ENCODE results near the gene ORM1. TPM values are rescaled to one million over a fixed set of nuclear protein-coding genes. Genes with fewer than 3 reads are reported as not detected.

The ORM1 gene
- total and polyA plus RNA-seq, 2 of the 8 experiments (the other 6 are each of a cell fraction or from before 2014, with no cell fraction given) = 0.32 TPM; not detected in 1

DNA sequence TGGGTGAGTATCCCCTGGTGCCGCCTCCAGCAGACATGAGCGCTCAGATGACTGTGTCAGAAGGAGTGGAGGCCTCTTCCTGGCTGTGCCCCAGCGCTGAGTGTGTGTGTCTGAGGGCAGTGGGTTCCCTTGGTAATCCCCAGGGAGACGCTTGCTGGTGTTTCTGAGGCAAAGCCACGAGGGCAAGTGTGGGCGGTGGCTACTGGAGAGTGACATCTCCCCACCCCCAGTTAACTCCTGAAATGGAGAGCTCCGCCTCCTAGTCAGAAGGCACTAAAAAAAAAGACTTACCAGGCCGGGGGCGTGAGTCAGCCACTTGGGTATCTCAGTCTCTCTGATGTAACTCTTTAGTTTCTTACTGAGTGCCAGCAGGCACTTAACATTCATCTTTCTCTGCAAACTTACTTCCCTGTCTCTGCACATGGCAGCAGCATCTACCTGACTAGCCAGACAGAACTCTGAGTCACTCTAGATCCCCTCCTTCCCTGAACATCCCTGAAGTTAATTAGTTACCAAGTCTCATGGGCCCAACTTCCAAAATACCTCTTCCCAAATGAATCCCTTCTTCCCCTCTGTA, 26.1 kb downstream of the ORM1 start:
- Histone ChIP-seq H4K91ac (replicated peaks; ENCODE audit: insufficient read length, low read length) (no peak overlapping the region), H3K23me2 (ENCODE audit: low read depth, low read length) (no peaks in the 10 kb centered on the region), H2AFZ (ENCODE audit: low read length) (no peak overlapping the region), H4K8ac (ENCODE audit: extremely low read depth, insufficient read depth, low read length) (no peak overlapping the region; the same call in 1 of the 2 replicates), H2BK15ac (ENCODE audit: low read length) (0 out of 2 replicates have a peak overlapping the region, but pooled peaks have one; percentile 53), H3K56ac (replicated peaks; ENCODE audit: insufficient read length, low read depth, low read length) (no peak overlapping the region), H4K5ac (ENCODE audit: insufficient read length, low read depth, low read length) (no peak overlapping the region), H3K79me2 (ENCODE audit: control insufficient read depth in 1 of 2, insufficient read depth in 2 of 2, low read length in 2 of 2) (no peaks in the 10 kb centered on the region), H3K4me3 (ENCODE audit: extremely low read depth in 1 of 4, insufficient read depth in 2 of 4, low read depth in 3 of 4, low read length in 4 of 4) (no peak overlapping the region), H4K20me1 (replicated peaks in 1 of 2; ENCODE audit: control insufficient read depth in 1 of 2, insufficient read depth in 2 of 2, low read length in 2 of 2) (no peaks in the 10 kb centered on the region), H3K27ac (ENCODE audit: low read depth, low read length) (peak overlapping the region; percentile 21; the same call in 1 of the 2 replicates), H3K9ac (replicated peaks in 1 of 4; ENCODE audit: extremely low read depth in 1 of 4, low read depth in 3 of 4, low read length in 3 of 4) (no peak overlapping the region), H2BK20ac (ENCODE audit: low read length) (peak overlapping the region; percentile 48; the same call in 1 of the 2 replicates), H2BK5ac (ENCODE audit: low read depth, low read length) (peak overlapping the region; percentile 85), H3K14ac (ENCODE audit: insufficient read length) (no peak overlapping the region), H3K9me3 (ENCODE audit: insufficient read depth in 2 of 2, low read depth in 1 of 2, low read length in 1 of 2) (no peaks in the 10 kb centered on the region), H3K4me2 (ENCODE audit: insufficient read depth in 1 of 2, low read depth in 2 of 2, low read length in 2 of 2) (peak overlapping the region in 1 of 2 experiments; percentile 59; a peak in 2 of 4 replicates), H2AK5ac (ENCODE audit: low read depth, low read length) (peak overlapping the region; percentile 83; the same call in 1 of the 2 replicates), H3K27me3 (replicated peaks in 1 of 4; ENCODE audit: control insufficient read depth in 3 of 4, extremely low read depth in 1 of 4, insufficient read depth in 3 of 4, low read length in 3 of 4) (no peaks in the 10 kb centered on the region), H3K79me1 (ENCODE audit: low read depth, low read length) (no peaks in the 10 kb centered on the region), H3K4ac (replicated peaks; ENCODE audit: insufficient read length, low read depth, low read length) (no peak overlapping the region), H3K36me3 (ENCODE audit: control insufficient read depth in 2 of 4, insufficient read depth in 4 of 4, low read length in 3 of 4) (peaks cover 12 to 80% (median 46%) of the 10 kb centered on the region in 4 experiments; a peak in 7 of 8 replicates), H3K18ac (ENCODE audit: extremely low read depth, low read length) (peak overlapping the region; percentile 87), H2BK12ac (ENCODE audit: low read depth, low read length) (peak overlapping the region; percentile 84; the same call in 1 of the 2 replicates), H3K4me1 (replicated peaks in 1 of 4; ENCODE audit: control insufficient read depth in 3 of 4, insufficient read depth in 4 of 4, low read length in 3 of 4) (peaks cover 4 to 11% (median 8%) of the 10 kb centered on the region in 4 experiments; a peak in 6 of 7 replicates), H2BK120ac (replicated peaks; ENCODE audit: low read depth, low read length) (no peak overlapping the region), H3K23ac (ENCODE audit: insufficient read length) (no peak overlapping the region)
- TF ChIP-seq SIX5 (IDR thresholded peaks at IDR 0.05; ENCODE audit: low read depth, low read length) (no peak), PHF8 (conservative IDR thresholded peaks at IDR 0.05; ENCODE audit: low read depth, low read length) (no peak), RBBP5 (IDR thresholded peaks at IDR 0.05; ENCODE audit: borderline replicate concordance, low read depth, low read length) (no peak), SIRT6 (IDR thresholded peaks at IDR 0.05; ENCODE audit: low read length) (no peak), TEAD4 (IDR thresholded peaks at IDR 0.05; ENCODE audit: low read depth, low read length) (no peak), SIN3A (conservative IDR thresholded peaks at IDR 0.05 in 1 of 2, IDR thresholded peaks at IDR 0.05 in 1 of 2; ENCODE audit: low read depth in 1 of 2, low read length in 2 of 2) (0 out of 4 replicates have a peak, but pooled peaks of 1 of the 2 experiments have one; percentile 30), CBX8 (IDR thresholded peaks at IDR 0.05; ENCODE audit: borderline replicate concordance, low read depth, low read length) (no peak), JUND (IDR thresholded peaks at IDR 0.05; ENCODE audit: low read length) (peak; percentile 67; the same call in 1 of the 2 replicates), KDM4A (IDR thresholded peaks at IDR 0.05; ENCODE audit: low read depth, low read length, severe bottlenecking) (no peak), YY1 (IDR thresholded peaks at IDR 0.05; ENCODE audit: low read depth, low read length) (no peak)
- TF ChIP-seq, protein P1, sequence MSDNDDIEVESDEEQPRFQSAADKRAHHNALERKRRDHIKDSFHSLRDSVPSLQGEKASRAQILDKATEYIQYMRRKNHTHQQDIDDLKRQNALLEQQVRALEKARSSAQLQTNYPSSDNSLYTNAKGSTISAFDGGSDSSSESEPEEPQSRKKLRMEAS (IDR thresholded peaks at IDR 0.05) = peak; percentile 68
- POLR2A ChIA-PET (ENCODE audit: partially characterized antibody) = interaction anchor here (0.8 to 1.9 kb wide), 9 partner anchors 9 to 241 kb away, joined by 3 to 6 read pairs (median 4); no protein-coding TSS in a partner anchor
- CTCF ChIA-PET (ENCODE audit: partially characterized antibody) = interaction anchor here (4.5 kb wide), 1 partner anchor 10 kb away, joined by 21 read pairs; no protein-coding TSS in a partner anchor
- DNase-seq (ENCODE audit: low read depth in 1 of 2, low spot score in 2 of 2) (peak; percentile 66 to 68), FAIRE-seq (peak; percentile 57)
- WGBS, 2 experiments (ENCODE audit: extremely low coverage in 1 of 2, insufficient coverage in 1 of 2, insufficient read length in 1 of 2, insufficient replicate concordance in 2 of 2, low coverage in 1 of 2, low lambda C conversion rate in 2 of 2, missing lambda C conversion rate in 1 of 2) = 61% methylated on average over 9 of the region's 9 CpGs; no CpG with 5 or more reads in 1 of the 2 experiments

All from H1 (cell line).